A673 (cell line): ENCODE data around the gene ARSB. TPM values are rescaled to one million over a fixed set of nuclear protein-coding genes. Genes with fewer than 3 reads are reported as not detected.
"Not testable (repeated sequence)": the region's sequence is repeated elsewhere in the genome, so short reads cannot be mapped to it uniquely, and the experiment has no call there.

Experiments
- BruUV-seq: library from RNA; stranded (reverse); fragments of 400-500 nt; replicated peaks from 2 replicates; lab custom pipeline; 2021; lab: Mats Ljungman, UMichigan
- CTCF ChIA-PET: fragments of 300-600 bp; sonication (Branson Sonifier 250); formaldehyde crosslinking; loops from one replicate; lab custom pipeline; 2022; ENCODE audit warnings: antibody characterized with exemption; lab: Charles Lee
- POLR2A ChIA-PET: fragments of 300-600 bp; sonication (Branson Sonifier 250); formaldehyde crosslinking; loops from one replicate; lab custom pipeline; 2022; ENCODE audit warnings: antibody characterized with exemption; ENCODE audit not compliant: low non-redundant PET; lab: Charles Lee
- DNase-seq: peaks from one replicate; pipeline ENCODE4 v3.0.0-alpha.2; 2015; ENCODE audit warnings: low spot score
- H3K27ac ChIP-seq: fragments of 200-600 bp; sonication (generic); 2 replicates; pipeline ENCODE4 v1.5.1; 2016; ENCODE audit warnings: mixed run types, low read depth, mild to moderate bottlenecking, mixed read lengths, antibody characterized with exemption, low read length; ENCODE audit not compliant: poor library complexity, severe bottlenecking
- H3K27me3 ChIP-seq: fragments of 200-600 bp; sonication (generic); replicated peaks from 2 replicates; pipeline ENCODE4 v1.6.1; 2017; ENCODE audit warnings: mixed run types, low read depth, mild to moderate bottlenecking, mixed read lengths, antibody characterized with exemption, low read length; ENCODE audit not compliant: insufficient read depth, poor library complexity
- H3K36me3 ChIP-seq: fragments of 200-600 bp; sonication (generic); 2 replicates; pipeline ENCODE4 v1.6.1; 2016; ENCODE audit warnings: mixed run types, mild to moderate bottlenecking, mixed read lengths, antibody characterized with exemption, low read length; ENCODE audit not compliant: insufficient read depth, poor library complexity, severe bottlenecking
- H3K4me1 ChIP-seq: fragments of 200-600 bp; sonication (generic); 2 replicates; pipeline ENCODE4 v1.6.1; 2017; ENCODE audit warnings: mixed run types, mild to moderate bottlenecking, mixed read lengths, antibody characterized with exemption, low read length; ENCODE audit not compliant: insufficient read depth, poor library complexity, severe bottlenecking
- H3K4me3 ChIP-seq: fragments of 200-600 bp; sonication (generic); 2 replicates; pipeline ENCODE4 v1.5.1; 2016; ENCODE audit warnings: low read depth, mixed run types, mild to moderate bottlenecking, mixed read lengths, low read length; ENCODE audit not compliant: poor library complexity, severe bottlenecking
- H3K9me3 ChIP-seq: fragments of 200-600 bp; sonication (generic); 2 replicates; pipeline ENCODE4 v1.6.1; 2016; ENCODE audit warnings: mixed run types, low read depth, mild to moderate bottlenecking, mixed read lengths, antibody characterized with exemption, low read length; ENCODE audit not compliant: poor library complexity, severe bottlenecking
- EZH2 ChIP-seq: fragments of 200-600 bp; sonication (generic); IDR thresholded peaks from 2 replicates; pipeline ENCODE4 v1.6.1; 2017; ENCODE audit warnings: borderline replicate concordance, low read depth, mild to moderate bottlenecking, mixed read lengths, antibody characterized with exemption, low read length; ENCODE audit not compliant: poor library complexity, severe bottlenecking
- intact Hi-C: fragments of 100-400 bp; cut with micrococcal nuclease; formaldehyde crosslinking; loops from one replicate; pipeline ENCODE4 v1.10.0; 2022; ENCODE audit not compliant: unreplicated experiment
- total RNA-seq: library from RNA; stranded (reverse); gene quantifications from 2 replicates; pipeline ENCODE4 v1.2.3, GENCODE V29; 2021
- TF ChIP-seq, protein P1 (sequence below): fragments of 300-800, 200-600 bp; sonication (generic); conservative IDR thresholded peaks from 2 replicates; pipeline ENCODE4 v1.5.1; 2017; ENCODE audit warnings: low read depth, mild to moderate bottlenecking, antibody characterized with exemption, low read length, moderate library complexity, mixed read lengths

ARSB gene
- total RNA-seq, 1 experiment from 2014 or later, result 16.8 TPM

GRCh38 chr5:78765756-78766411 lies 219.2 kb downstream of the ARSB start:
- Histone ChIP-seq H3K27me3 (no peaks in the 10 kb centered on the region), H3K4me1 (peaks cover 4% of the 10 kb centered on the region), H3K9me3 (no peaks in the 10 kb centered on the region), H3K36me3 (no peaks in the 10 kb centered on the region), H3K27ac (no peak overlapping the region), H3K4me3 (no peak overlapping the region)
- no peak for DNase-seq
- TF ChIP-seq, protein P1, sequence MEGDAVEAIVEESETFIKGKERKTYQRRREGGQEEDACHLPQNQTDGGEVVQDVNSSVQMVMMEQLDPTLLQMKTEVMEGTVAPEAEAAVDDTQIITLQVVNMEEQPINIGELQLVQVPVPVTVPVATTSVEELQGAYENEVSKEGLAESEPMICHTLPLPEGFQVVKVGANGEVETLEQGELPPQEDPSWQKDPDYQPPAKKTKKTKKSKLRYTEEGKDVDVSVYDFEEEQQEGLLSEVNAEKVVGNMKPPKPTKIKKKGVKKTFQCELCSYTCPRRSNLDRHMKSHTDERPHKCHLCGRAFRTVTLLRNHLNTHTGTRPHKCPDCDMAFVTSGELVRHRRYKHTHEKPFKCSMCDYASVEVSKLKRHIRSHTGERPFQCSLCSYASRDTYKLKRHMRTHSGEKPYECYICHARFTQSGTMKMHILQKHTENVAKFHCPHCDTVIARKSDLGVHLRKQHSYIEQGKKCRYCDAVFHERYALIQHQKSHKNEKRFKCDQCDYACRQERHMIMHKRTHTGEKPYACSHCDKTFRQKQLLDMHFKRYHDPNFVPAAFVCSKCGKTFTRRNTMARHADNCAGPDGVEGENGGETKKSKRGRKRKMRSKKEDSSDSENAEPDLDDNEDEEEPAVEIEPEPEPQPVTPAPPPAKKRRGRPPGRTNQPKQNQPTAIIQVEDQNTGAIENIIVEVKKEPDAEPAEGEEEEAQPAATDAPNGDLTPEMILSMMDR, result no peak
- no peak for TF ChIP-seq EZH2
- intact Hi-C loops, result no loop called here
- POLR2A ChIA-PET, result no interaction called here
- BruUV-seq, result no TSS peak
- CTCF ChIA-PET, result no interaction called here

DNA sequence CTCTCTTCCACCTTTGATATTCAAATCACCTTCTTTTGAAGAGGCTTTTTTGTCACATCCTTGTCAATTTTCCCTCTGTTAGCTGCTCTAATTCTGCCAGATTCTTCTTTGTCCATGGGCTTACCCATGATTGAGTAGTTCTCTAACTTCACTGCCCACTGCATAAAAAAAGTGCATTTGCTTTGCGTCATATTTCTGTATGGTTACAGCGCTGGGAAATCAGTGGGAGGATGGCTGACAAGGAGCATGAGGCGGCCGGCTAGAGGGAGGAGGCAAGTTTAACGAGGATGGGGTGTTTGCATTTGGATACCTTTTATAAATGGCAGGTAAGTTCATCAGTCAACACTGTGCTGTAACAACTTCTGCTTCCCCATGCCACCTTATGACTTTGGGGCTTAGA lies 220.0 kb downstream of the ARSB start:
- BruUV-seq, result no TSS peak
- H3K27me3 ChIP-seq, result no peaks in the 10 kb centered on the region
- ChIA-PET CTCF (no interaction called here), POLR2A (no interaction called here)
- no peaks in the 10 kb centered on the region for H3K36me3 ChIP-seq
- no peak for TF ChIP-seq EZH2
- TF ChIP-seq, protein P1, result no peak
- H3K27ac ChIP-seq, result no peak overlapping the region
- H3K4me1 ChIP-seq, result peaks cover 4% of the 10 kb centered on the region
- intact Hi-C loops, result no loop called here
- H3K9me3 ChIP-seq, result no peaks in the 10 kb centered on the region
- DNase-seq, result no peak
- H3K4me3 ChIP-seq, result no peak overlapping the region

GRCh38 chr5:78763659-78764189 lies 221.4 kb downstream of the ARSB start:
- ChIA-PET CTCF (no interaction called here), POLR2A (no interaction called here)
- Histone ChIP-seq H3K27me3 (no peaks in the 10 kb centered on the region), H3K27ac (no peak overlapping the region), H3K9me3 (no peaks in the 10 kb centered on the region), H3K4me1 (peaks cover 4% of the 10 kb centered on the region), H3K36me3 (no peaks in the 10 kb centered on the region), H3K4me3 (no peak overlapping the region)
- BruUV-seq, result no TSS peak
- intact Hi-C loops, result no loop called here
- DNase-seq, result no peak
- no peak for TF ChIP-seq EZH2
- TF ChIP-seq, protein P1, result no peak

DNA sequence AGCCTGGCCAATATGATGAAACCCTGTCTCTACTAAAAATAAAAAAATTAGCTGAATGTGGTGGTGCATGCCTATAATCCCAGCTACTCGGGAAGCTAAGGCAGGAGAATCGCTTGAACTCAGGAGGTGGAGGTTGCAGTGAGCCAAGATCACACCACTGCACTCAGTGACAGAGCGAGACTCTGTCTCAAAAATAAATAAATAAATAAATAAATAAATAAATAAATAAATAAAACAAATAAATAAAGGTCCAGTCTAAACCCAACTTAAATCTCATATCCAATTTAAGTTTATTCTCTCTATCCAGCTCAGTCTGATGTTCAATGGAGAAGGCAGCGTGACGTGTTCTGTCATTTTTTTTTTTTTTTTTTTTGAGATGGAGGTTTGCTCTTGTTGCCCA lies 222.4 kb downstream of the ARSB start:
- H3K4me1 ChIP-seq, intact Hi-C loops, CTCF ChIA-PET, H3K4me3 ChIP-seq, H3K27ac ChIP-seq, H3K27me3 ChIP-seq, POLR2A ChIA-PET, H3K36me3 ChIP-seq, H3K9me3 ChIP-seq, DNase-seq, BruUV-seq: not testable (repeated sequence)
